ENCODE results near the gene ITM2A. TPM values are rescaled to one million over a fixed set of nuclear protein-coding genes. Genes with fewer than 3 reads are reported as not detected.

Gene ITM2A
- total RNA-seq, result 10 to 100 TPM; 24.5 to 35.3 TPM

GRCh38 chrX:79366873-79367749 is at the start of gene ITM2A:
ITM2A (minus strand) TSS chrX:79367334; CDS start chrX:79367215, 119 bp downstream.
- H3K9me3 ChIP-seq, result no peaks in the 10 kb centered on the region
- no peak within 1 kb of the TSS for H3K27ac ChIP-seq
- peak within 1 kb of the TSS; percentile 4 to 26 for H3K9ac ChIP-seq (ENCODE audit: low read depth in 2 of 2, low read length in 2 of 2)
- TF ChIP-seq CTCF (IDR thresholded peaks at IDR 0.05), result no peak
- H3K4me1 ChIP-seq, result no peaks in the 10 kb centered on the region
- no peaks in the 10 kb centered on the region for H3K36me3 ChIP-seq
- DNase-seq, result peak; percentile 31
- H3K27me3 ChIP-seq, result no peaks in the 10 kb centered on the region
- intact Hi-C loops (cut with DNase I), result no loop called here
- peak within 1 kb of the TSS; percentile 24 for H3K4me3 ChIP-seq

- intact Hi-C loops (cut with DNase I), result no loop called here
- Histone ChIP-seq H3K27ac (no peak overlapping the region), H3K4me3 (no peak overlapping the region), H3K4me1 (no peaks in the 10 kb centered on the region), H3K9ac (ENCODE audit: low read depth in 2 of 2, low read length in 2 of 2) (no peak overlapping the region), H3K9me3 (no peaks in the 10 kb centered on the region), H3K27me3 (no peaks in the 10 kb centered on the region), H3K36me3 (no peaks in the 10 kb centered on the region)
- no peak for DNase-seq
- no peak for TF ChIP-seq CTCF (IDR thresholded peaks at IDR 0.05)
These were observed 47.9 kb upstream of the ITM2A start for GRCh38 chrX:79415056-79415455.

GRCh38 chrX:79413963-79414362 is 46.8 kb upstream of the ITM2A start:
- no peak for TF ChIP-seq CTCF (IDR thresholded peaks at IDR 0.05)
- Histone ChIP-seq H3K4me1 (no peaks in the 10 kb centered on the region), H3K27me3 (no peaks in the 10 kb centered on the region), H3K36me3 (no peaks in the 10 kb centered on the region), H3K4me3 (no peak overlapping the region), H3K9ac (ENCODE audit: low read depth in 2 of 2, low read length in 2 of 2) (no peak overlapping the region), H3K27ac (no peak overlapping the region), H3K9me3 (no peaks in the 10 kb centered on the region)
- DNase-seq, result no peak
- intact Hi-C loops (cut with DNase I), result no loop called here

GRCh38 chrX:79412972-79413371 is 45.8 kb upstream of the ITM2A start:
- Histone ChIP-seq H3K4me1 (no peaks in the 10 kb centered on the region), H3K36me3 (no peaks in the 10 kb centered on the region), H3K27me3 (no peaks in the 10 kb centered on the region), H3K9ac (ENCODE audit: low read depth in 2 of 2, low read length in 2 of 2) (no peak overlapping the region), H3K27ac (no peak overlapping the region), H3K4me3 (no peak overlapping the region), H3K9me3 (no peaks in the 10 kb centered on the region)
- intact Hi-C loops (cut with DNase I), result no loop called here
- TF ChIP-seq CTCF (IDR thresholded peaks at IDR 0.05), result no peak
- no peak for DNase-seq

GRCh38 chrX:79412166-79412565 is 45.0 kb upstream of the ITM2A start:
- TF ChIP-seq CTCF (IDR thresholded peaks at IDR 0.05), result no peak
- H3K27ac ChIP-seq, result no peak overlapping the region
- intact Hi-C loops (cut with DNase I), result no loop called here
- H3K4me3 ChIP-seq, result no peak overlapping the region
- no peaks in the 10 kb centered on the region for H3K27me3 ChIP-seq
- no peak for DNase-seq
- H3K9me3 ChIP-seq, result no peaks in the 10 kb centered on the region
- no peaks in the 10 kb centered on the region for H3K36me3 ChIP-seq
- H3K4me1 ChIP-seq, result no peaks in the 10 kb centered on the region
- H3K9ac ChIP-seq (ENCODE audit: low read depth in 2 of 2, low read length in 2 of 2), result no peak overlapping the region
